HG02763 (cell line): ENCODE data around the gene NNT.
A peak's percentile ranks its signal among the peaks of the same experiment; 100 is the strongest.
"Not testable (repeated sequence)": the region's sequence is repeated elsewhere in the genome, so short reads cannot be mapped to it uniquely, and the experiment has no call there.

Source experiments
- ATAC-seq: cut with Tn5 transposase; IDR thresholded peaks from one replicate; pipeline ENCODE4 v1.9.1; 2021; ENCODE audit warnings: mild to moderate bottlenecking, moderate library complexity; ENCODE audit not compliant: unreplicated experiment

Gene NNT

GRCh38 chr5:43582082-43583005 is 20.6 kb upstream of the NNT start:
- ATAC-seq = no peak

- ATAC-seq = no peak
Observed at GRCh38 chr5:43583724-43584123, 19.3 kb upstream of the NNT start.

GRCh38 chr5:43584166-43584699 is 18.7 kb upstream of the NNT start:
- ATAC-seq = no peak

DNA sequence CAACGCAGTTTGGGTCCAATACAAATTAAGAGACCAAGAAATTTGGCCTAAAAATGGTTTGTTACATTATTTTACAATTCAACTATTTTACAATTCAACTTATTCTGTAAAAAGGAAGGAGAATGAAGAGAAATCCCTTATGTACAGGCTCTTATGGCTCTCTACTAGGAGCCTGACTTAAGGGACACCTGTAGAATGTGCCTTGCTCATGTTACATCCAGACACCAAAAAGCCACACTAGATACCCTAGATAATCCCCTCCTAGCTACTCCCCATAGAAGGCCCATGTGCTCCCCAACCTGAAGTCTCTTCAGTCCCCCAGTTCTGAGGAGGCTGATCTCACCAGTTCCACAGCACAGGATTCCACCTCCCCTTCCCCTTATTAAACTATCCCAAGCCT is 14.1 kb upstream of the NNT start:
- no peak for ATAC-seq

- ATAC-seq = no peak
Observed at GRCh38 chr5:43589310-43589709, 13.7 kb upstream of the NNT start.

DNA sequence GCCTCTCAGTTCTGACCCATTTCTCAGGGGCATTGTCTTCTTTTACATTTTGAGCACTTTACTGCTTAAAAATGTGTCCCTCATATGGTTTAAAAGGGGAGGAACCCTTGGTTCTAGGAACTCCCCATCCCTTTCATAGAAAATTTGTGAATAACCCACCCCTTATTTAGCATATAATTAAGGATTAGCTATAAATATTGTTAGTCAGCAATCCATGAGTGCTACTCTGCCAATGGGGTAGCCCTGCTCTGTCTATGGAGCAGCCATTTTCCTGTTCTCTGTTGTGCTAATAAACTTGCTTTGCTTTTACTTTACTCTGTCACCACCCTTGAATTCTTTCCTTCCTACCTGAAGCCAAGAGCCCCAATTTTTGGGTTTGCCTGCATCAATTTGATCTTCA is 12.3 kb upstream of the NNT start:
- no peak for ATAC-seq

GRCh38 chr5:43592363-43592762 is 10.6 kb upstream of the NNT start:
- ATAC-seq = no peak

- not testable (repeated sequence) for ATAC-seq
Observed at GRCh38 chr5:43598927-43599326, 4.1 kb upstream of the NNT start.

- no peak for ATAC-seq
Observed at GRCh38 chr5:43601454-43602260, 1.3 kb upstream of the NNT start.

DNA sequence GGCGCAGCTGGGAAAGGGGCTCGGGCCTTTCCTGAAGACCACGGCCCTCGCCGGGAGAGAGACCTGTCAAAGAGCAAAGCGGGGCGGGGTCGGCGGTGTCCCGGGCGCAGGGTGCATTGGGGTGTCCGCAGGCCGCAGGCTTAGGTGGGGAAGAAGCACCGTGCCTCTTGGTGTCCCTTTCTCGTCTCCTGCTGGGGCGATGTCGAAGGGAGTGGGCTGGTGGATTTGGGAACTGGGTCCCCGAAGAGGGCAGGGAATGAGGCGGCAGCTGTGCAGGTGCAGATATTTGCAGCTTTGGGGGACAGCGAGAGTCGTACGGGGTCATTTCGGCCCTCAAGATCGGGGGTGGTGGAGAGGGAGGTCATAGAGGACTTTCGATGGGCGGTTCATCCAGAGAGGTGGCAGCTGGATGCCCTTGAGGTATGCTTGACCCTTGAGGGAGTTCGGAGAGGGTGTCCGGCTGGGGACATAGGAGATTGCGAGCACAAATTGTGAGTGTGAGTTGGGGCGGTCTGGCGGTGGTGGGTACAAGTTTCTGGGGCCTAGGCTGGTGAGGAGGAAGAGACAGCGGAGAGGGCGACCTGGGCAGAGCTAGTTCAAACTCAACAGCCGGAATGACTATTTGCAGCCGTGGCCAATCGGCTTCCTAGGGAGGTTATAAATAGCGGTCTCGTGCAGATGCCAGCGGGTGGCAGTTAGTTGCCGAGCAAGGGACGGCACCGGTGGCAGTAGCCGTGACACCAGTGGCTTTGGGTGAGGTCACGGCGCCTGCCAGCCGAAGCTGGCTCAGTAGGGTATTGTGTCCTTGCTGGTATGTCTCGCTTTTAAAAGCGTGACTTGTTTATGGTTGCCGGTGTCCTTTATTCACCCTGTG is 601 bp downstream of the NNT start:
- ATAC-seq = peak; percentile 47

DNA sequence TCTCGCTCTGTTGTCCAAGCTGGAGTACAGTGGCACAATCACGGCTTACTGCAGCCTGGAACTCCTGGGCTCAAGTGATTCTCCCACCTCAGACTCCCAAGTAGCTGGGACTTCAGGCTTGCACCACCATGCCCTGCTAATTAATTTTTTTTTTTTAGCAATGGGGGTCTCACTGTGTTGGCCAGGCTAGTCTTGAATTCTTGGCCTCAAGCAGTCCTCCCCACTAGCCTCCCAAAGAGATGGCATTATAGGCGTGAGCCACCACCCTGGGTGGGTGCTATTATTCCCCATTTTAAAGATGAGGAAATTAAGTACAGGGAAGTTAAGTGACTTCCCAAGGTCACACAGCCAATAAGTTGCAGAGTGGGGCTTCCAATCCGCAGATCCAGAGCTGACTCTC is 1.7 kb downstream of the NNT start:
- ATAC-seq = no peak

DNA sequence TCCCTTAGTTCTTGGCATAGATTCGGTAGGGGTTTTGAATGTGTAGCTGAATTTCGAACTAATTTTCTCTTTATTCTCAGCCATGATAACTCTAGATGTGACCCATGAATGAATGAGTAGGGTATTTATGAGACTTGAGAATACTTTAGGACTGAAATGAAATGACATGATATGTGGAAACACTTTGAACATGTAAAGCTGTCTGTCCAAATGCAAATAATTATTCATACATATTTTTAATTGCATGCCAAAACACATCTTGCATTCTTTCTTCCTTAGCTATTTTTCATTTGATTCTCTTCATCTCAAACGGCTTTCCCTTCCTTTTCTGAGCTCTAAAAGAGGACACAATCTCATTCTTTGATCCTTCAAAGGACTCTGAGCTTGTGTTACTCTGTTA is 3.4 kb downstream of the NNT start:
- ATAC-seq = no peak

DNA sequence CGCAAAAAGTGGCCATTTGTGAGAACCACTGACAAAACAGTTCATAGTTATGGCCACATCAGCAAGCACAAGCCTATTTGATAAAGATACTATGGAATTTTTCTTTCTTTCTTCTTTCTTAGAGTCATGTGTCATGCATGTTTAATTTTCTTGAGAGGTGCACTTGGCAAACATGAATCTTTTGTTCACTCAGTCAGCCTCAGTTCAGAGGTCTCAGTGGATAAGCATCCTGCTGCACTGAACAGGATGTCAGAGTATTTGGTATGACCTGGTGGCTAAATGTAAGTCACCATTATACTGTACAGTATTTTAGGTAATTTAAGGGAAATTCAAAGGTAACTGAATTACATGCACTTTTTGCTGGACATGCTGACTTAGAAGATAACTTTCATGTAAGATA is 5.4 kb downstream of the NNT start:
- ATAC-seq = no peak

DNA sequence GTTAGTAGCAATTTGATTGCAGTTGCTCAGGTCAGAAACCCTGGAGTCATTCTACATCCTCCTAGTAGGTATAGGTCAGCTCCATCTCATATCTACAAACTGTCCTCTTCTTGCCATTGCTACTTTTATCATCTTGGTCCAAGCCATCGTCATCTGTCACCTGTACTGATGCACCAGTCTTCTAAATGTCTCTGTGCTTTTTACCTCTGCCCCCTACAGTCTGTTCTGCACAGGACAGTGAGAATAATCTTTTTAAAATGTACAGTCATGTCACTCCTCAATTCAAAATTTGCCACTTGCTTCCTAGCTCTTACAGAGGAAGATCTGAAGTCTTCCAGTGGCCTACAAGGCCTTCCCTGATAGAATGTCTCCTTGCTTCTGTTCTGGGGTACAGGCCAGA is 6.8 kb downstream of the NNT start:
- ATAC-seq = peak; percentile 65

DNA sequence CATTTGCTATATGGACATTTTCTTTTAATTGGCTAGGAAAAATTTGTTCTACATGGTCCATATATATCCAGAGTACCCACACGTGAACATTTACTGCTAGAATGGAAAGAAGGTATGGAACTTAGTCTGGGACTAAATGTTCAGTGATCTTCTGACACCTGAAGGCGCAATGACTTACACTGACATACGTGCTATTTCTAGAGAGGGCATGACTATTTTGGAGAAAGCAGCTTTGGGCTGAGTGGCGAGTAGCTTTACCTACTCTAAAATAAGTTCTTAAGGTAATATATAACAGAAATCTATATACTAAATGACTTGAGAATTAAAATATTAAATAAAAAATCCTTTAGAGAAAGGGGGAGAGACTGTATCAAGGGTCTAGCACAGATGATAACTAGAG is 10.4 kb downstream of the NNT start:
- ATAC-seq = no peak

- ATAC-seq = no peak
Observed at GRCh38 chr5:43615445-43616184, 12.6 kb downstream of the NNT start.

GRCh38 chr5:43616535-43616934 is 13.6 kb downstream of the NNT start:
- no peak for ATAC-seq

- no peak for ATAC-seq
Observed at GRCh38 chr5:43619380-43619779, 16.4 kb downstream of the NNT start.

- ATAC-seq = no peak
Observed at GRCh38 chr5:43619911-43620310, 16.9 kb downstream of the NNT start.

DNA sequence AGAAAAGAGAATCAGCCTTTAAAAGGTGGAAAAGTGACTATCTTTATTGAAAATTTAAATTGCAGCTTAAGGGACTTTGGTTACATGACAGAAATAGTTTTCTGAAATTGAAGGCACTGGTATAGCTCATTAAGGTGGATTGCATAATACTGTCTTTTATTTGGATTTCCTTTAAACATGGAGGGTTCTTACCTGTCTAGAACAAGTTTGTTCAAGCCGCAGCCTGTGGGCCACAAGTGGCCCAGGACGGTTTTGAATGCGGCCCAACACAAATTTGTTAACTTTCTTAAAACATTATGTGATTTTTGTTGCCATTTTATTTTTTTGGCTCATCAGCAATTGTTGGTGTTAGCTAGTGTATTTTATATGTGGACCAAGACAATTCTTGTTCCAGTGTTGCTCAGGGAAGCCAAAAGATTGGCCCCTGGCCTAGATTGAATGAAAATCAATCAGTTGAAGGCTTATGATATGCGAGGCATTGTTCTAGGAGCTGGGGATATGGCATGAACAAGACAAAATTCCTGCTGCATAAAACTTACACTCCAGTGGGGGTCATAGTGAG is 18.0 kb downstream of the NNT start:
- no peak for ATAC-seq
